ENCODE measurements around the gene PTPMT1.
A peak's percentile ranks its signal among the peaks of the same experiment; 100 is the strongest.

Gene PTPMT1

GRCh38 chr11:47578524-47579494 is 13.4 kb downstream of the PTPMT1 start, which contains the start of the genes KBTBD4 and NDUFS3:
Gene KBTBD4, minus strand, starts transcription at chr11:47578970. Its CDS starts 19 bp downstream, at chr11:47578951.
Gene NDUFS3, plus strand, starts transcription at chr11:47579074. Its CDS starts 18 bp downstream, at chr11:47579092.
- peak; percentile 83 for DNase-seq (ENCODE audit: low read depth)

GRCh38 chr11:47583844-47584243 is 18.4 kb downstream of the PTPMT1 start:
- no peak for DNase-seq (ENCODE audit: low read depth)

- no peak for DNase-seq (ENCODE audit: low read depth)
These were observed 20.9 kb downstream of the PTPMT1 start, which contains the start of gene FAM180B for GRCh38 chr11:47586098-47586855. Gene FAM180B, plus strand, starts transcription at chr11:47586678. Its CDS starts 91 bp downstream, at chr11:47586769.

- DNase-seq (ENCODE audit: low read depth): no peak
These were observed 21.8 kb downstream of the PTPMT1 start for GRCh38 chr11:47587039-47587716.

- DNase-seq (ENCODE audit: low read depth): no peak
These were observed 22.4 kb downstream of the PTPMT1 start for GRCh38 chr11:47587723-47588326.

GRCh38 chr11:47589118-47589517 is 23.7 kb downstream of the PTPMT1 start:
- DNase-seq (ENCODE audit: low read depth): no peak

GRCh38 chr11:47589584-47589976 is 24.2 kb downstream of the PTPMT1 start:
- DNase-seq (ENCODE audit: low read depth): no peak

GRCh38 chr11:47589977-47590861 is 24.8 kb downstream of the PTPMT1 start:
- DNase-seq (ENCODE audit: low read depth): no peak

GRCh38 chr11:47591764-47592163 is 26.4 kb downstream of the PTPMT1 start:
- DNase-seq (ENCODE audit: low read depth): no peak

- DNase-seq (ENCODE audit: low read depth): no peak
These were observed 26.9 kb downstream of the PTPMT1 start for GRCh38 chr11:47592251-47592650.

- DNase-seq (ENCODE audit: low read depth): no peak
These were observed 27.6 kb downstream of the PTPMT1 start for GRCh38 chr11:47592970-47593369.

GRCh38 chr11:47593492-47593933 is 28.1 kb downstream of the PTPMT1 start:
- no peak for DNase-seq (ENCODE audit: low read depth)

- DNase-seq (ENCODE audit: low read depth): no peak
These were observed 28.8 kb downstream of the PTPMT1 start, which contains the start of gene C1QTNF4 for GRCh38 chr11:47593934-47594855. Gene C1QTNF4, minus strand, starts transcription at chr11:47594411. Its CDS starts 3,601 bp downstream, at chr11:47590810.

- no peak for DNase-seq (ENCODE audit: low read depth)
These were observed 29.6 kb downstream of the PTPMT1 start for GRCh38 chr11:47595029-47595428.

GRCh38 chr11:47595967-47596366 is 30.6 kb downstream of the PTPMT1 start:
- DNase-seq (ENCODE audit: low read depth): no peak

GRCh38 chr11:47599902-47600301 is 34.5 kb downstream of the PTPMT1 start:
- no peak for DNase-seq (ENCODE audit: low read depth)

- no peak for DNase-seq (ENCODE audit: low read depth)
These were observed 37.9 kb downstream of the PTPMT1 start for GRCh38 chr11:47603295-47603694.

- no peak for DNase-seq (ENCODE audit: low read depth)
These were observed 40.5 kb downstream of the PTPMT1 start for GRCh38 chr11:47605921-47606320.

GRCh38 chr11:47606731-47607130 is 41.3 kb downstream of the PTPMT1 start:
- no peak for DNase-seq (ENCODE audit: low read depth)

Data from activated T-helper 1 cell treated with Interleukin-2 at 50 U/mL for 16 hours (primary cell).